Inflammatory macrophage treated with lipopolysaccharide for 4 hours (primary cell): ENCODE data around the gene PLCD1.
"Not testable (repeated sequence)": the region's sequence is repeated elsewhere in the genome, so short reads cannot be mapped to it uniquely, and the experiment has no call there.

ENCODE experiments used
- DNase-seq: peaks from one replicate; pipeline ENCODE4 v3.0.0-alpha.2; 2020

PLCD1 gene

DNA sequence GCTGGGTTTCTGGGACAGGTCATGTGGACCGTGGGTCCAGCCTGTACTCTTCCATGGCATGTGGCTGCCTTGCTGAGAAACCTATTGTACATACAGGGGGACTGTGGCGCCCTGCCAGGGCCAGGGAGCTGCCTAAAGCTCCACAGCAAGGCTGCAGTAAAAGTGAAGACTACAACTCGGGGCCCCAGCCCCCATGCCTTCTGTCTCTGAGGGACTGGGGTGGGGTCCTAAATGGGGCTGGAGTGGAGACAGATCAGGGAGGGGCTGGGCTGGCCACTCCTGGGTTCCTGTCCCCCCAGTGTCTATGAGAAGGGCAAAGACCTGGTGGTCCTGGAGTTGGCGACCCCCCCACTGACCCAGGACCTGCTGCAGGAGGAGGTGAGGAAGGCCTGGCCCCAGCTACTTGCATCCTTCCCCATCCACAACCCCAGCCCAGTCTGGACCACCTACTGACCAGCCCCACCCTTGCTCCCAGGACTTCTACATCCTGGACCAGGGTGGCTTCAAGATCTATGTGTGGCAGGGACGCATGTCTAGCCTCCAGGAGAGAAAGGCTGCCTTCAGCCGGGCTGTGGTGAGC is 31.6 kb downstream of the PLCD1 start:
- no peak for DNase-seq

DNA sequence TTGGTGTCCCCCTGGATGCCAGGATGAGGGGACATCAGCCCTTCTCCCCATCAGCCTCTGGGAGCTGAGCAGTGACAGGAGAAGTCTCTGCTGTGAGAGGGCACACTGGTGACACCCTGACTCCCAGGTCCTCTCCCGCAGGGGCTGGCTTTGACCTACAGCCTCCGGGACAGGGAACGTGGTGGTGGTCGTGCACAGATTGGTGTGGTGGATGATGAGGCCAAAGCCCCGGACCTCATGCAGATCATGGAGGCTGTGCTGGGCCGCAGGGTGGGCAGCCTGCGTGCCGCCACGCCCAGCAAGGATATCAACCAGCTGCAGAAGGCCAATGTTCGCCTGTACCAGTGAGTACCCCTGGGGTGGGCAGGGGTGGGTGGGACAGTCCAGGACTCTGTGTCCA is 32.1 kb downstream of the PLCD1 start:
- DNase-seq: no peak

DNA sequence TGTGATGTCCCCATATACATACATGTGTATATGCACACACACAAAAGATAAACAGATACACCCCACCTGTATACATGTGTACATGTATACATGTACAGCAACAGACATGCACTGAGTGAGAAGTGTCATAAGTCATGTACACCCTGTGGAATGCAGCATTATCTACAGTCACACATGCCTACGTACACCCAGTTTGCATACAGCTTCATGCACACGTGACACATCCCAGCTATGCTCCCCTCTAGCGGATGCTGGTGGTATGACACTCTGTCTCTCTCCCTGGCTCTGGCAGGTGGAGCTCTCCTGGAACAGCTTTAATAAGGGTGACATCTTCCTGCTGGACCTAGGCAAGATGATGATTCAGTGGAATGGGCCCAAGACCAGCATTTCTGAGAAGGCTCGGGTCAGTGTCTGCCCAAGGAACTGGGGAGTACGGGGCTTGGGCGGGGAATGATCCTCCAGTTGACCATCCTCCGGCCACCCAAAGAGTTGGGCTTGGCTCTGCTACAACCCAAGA is 32.6 kb downstream of the PLCD1 start:
- peak; percentile 81 for DNase-seq

DNA sequence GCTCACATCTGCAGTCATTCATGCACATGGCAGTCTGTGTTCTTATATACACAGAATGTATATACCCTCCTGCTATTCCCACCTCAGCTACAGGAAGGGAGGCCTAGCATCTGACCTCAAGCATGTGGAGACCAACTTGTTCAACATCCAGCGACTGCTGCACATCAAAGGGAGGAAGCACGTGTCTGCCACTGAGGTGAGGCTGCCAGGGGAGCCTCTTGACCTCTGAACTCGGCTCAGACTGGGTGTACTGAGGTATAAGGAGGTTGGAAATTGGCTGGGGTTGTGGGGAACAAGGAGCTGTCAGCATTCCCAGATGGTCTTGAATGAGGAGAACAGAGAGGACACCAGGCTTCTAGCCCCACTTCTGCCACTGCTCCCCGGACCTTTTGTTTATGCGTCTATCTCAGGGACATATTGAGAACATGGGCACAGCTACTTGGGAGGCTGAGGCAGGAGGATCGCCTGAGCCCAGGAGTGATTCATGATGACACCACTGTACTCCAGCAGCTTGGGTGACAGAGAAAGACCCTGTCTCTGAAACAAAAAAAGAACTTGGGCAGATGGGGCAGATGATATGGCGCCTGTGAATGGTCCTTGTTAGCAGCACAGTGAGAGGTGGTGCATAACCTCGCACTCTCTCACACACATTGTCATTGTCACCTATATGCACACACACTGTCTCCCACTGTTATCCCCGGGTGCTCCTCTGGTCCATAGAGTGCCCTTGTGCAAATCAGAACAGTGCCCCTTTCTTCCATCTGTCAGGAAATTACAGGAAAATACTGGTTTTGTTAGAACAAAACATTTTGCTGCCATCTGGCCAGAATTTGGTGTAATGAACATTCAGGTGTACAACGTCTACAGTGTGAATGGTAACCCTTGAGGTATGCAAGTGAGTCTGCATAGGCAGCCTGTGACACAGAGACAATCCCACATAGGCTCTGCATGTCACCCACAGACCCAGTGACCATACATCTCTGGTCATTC is 33.5 kb downstream of the PLCD1 start:
- DNase-seq: no peak

DNA sequence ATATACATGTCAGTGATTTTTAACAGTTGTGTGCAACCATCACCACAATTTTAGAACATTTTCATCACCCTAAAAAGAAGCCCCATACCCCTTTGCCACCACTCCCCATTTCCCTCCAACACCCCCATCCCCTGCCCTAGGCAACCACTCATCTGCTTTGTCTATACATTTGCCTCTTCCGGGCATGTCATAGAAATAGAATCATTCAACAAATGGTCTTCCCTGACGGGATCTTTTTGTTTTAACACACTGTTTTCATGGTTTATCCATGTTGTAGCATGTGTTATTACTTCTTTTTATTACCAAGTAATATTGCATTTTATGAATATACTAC is 34.8 kb downstream of the PLCD1 start:
- DNase-seq: no peak

DNA sequence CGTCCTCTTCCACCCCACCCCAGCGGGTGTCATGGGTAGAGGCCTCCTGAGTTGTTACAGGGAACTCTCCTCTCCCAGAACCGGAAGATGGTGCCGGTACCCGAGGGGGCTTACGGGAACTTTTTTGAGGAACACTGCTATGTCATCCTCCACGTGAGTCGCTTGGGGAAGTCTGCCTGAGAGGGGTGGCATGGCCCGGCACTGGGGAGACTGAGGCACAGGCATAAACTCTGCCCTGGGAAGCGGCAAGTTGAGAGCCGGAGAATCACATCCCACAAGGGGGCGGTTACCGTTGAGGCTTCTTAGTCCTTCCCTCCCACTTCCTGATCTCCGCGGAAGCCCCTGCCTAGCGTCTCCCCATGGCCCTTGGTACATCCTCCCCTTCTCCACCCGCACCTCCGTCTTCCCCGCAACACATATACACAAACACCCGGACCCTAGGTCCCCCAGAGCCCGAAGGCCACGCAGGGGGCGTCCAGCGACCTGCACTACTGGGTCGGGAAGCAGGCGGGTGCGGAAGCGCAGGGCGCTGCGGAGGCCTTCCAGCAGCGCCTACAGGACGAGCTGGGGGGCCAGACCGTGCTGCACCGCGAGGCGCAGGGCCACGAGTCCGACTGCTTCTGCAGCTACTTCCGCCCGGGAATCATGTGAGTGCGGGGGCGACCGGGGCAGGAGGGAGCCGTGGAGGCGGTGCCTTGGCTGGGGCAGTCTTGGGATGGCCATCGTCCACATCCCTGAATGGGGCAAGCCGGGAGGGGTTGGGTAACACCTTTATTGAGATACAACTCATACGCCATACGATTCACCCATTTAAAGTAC is 35.4 kb downstream of the PLCD1 start:
- DNase-seq: peak; percentile 93

DNA sequence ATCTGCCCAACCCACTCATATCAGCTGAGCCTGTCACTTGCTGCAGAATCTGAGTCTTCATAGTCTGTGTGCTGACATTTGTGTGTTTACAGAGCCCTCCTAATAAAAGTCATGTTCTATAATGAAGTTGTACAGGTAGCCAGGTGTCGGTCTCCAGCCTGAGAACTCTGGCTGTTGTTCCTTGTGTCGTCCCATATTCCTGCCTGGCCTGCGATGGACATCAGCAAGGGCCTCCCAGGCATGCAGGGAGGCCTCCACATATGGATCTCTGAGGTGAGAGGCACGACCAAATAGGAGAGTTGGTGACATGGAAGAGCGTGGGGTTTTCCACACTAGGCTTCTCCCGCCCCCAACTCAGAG is 36.0 kb downstream of the PLCD1 start:
- DNase-seq: no peak

DNA sequence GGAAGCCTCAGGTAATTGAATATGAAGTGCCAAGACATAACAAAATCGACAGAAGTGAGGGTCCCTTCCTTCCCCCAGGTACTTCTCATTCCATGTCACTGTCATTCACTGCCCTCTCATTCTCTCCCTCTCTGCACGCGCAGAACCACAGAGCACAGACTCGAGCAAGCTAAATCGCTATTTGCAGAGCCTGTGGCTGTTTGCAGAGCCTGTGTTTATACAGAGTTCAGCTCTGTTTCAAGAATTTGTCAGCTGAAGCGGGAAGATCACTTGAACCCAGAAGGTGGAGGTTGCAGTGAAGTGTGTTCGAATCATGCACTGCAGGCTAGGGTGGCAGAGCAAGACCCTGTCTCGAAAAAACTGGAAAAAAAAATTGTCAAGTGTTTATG is 36.4 kb downstream of the PLCD1 start:
- no peak for DNase-seq

DNA sequence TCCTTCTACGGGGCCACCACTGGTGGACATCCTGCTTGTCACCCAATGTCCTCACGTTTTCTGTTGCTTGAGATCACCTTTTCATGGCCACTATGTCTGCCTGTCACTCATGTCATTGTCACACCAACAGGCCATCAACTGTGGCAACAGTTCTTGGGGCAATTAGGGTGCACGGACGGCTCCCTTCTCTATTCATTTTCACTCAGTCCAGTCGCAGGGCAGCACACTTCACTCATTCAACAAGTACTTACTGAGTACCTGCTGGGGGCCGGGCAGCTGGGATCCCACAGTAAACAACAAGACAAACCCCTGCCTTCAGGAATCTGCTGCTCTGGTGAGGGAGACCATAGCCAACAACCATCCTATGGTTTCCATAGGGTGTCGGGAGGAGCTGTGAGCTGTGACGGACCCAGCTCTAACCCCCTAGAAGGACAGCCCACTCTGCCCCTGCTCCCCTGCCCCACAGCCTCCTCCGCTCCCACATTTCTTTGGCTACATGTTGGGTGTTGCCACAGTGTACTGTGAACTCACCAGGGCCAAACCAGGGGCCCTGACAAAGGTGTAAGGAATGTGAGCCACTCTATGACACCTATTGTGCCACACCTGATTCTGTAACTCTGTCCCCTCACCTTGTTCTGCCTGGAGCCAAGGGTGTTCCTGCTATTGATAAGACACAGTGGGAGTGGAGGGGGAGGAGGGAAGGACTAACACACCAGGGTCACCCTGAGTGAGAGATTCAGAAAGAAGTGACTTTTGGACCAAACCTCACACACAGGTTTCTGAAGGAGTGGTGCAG is 37.0 kb downstream of the PLCD1 start:
- DNase-seq: no peak

DNA sequence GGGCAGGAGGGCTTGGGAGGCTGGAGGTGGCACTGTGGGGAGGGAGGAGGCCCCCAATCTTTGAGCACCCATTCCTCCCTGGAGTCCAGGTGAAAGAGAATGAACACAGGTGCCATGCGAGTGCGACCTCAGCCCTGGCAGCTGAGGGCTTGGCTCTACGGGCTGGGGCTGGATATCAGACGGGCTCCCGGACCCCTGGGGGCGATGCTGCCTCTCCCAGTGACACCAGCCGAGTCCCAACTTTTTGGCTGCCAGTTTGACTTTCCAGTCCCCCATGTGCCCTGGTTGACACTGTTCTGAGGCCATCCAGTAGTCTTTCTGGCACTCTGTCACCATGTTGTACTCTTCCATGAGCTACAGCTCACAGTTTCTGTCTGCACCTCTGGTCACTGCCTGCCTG is 37.6 kb downstream of the PLCD1 start:
- DNase-seq: no peak

DNA sequence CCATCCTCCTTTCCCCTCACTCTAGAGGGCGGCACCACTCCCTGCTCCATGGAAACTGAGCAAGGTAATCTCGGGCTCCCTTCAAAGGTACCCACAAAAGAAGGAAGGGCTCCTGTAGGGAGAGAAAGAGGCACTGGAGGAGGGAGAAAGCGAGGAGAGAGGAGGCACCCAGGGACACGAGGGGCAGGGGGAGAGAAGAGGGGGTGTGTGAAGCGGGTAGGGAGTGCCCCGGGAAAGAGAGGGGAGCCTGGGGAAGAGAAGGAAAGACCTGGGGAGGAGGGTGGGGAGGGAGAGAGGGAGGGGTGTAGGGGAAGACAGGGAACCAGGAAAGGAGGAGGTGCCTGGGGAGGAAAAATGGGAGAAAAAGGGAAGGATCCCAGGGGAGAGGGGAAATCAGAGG is 38.3 kb downstream of the PLCD1 start:
- no peak for DNase-seq

DNA sequence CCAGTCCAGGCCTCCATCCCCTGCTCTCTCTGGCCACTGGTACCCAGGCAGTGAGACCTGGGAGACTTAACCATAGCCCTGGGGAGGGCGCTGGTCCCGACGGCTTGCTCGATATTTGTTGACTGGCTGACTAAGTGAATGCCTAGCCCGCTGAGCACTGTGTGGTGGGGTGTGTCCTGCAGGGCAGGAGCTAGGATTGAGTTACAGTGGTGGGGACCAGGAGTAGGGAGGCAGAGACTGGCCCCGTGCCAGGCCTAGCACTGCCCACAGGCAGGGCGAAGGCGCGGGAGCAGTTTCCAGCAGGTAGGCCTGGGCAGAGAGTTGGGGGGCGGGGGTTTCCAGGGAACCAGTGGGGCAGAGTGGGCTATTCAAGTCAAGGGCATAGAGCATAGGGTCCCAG is 38.9 kb downstream of the PLCD1 start, which contains the start of gene VILL:
Gene VILL (plus strand): TSS at position 260 of the 400 bp plus-strand sequence. CDS start 2,887 bp downstream, outside the sequence.
- no peak for DNase-seq

DNA sequence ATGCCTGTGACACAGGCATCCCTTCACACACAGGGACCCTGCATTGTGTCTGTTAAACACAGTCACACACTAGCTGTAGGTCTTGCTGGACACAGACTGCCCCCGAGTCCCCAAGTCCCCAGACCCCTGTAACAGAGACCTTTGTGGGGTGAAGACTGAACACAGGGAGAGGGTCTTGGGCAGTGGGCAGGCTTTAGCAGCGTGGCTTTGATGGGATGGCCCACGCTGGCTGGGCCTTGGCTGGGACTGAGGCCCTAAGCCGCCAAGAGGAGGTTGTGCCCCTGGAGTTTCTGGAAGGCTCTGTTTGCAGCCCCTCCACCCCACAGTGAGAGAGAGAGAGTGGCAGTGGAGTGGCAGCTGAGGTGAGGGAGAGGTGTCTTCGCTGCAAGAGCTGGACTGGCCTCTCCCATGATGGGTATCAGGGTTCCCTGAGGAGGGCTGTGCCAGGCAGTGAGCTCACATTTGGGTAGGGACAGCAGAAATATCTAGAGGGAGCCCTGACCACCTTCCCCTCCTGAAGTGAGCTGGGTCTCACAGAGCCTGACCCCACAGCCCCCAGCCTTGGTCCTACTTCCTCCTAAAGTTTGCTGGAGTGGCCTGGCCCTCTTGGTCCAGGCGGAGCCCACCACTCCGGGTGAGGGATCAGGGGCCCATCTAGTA is 39.5 kb downstream of the PLCD1 start:
- no peak for DNase-seq

DNA sequence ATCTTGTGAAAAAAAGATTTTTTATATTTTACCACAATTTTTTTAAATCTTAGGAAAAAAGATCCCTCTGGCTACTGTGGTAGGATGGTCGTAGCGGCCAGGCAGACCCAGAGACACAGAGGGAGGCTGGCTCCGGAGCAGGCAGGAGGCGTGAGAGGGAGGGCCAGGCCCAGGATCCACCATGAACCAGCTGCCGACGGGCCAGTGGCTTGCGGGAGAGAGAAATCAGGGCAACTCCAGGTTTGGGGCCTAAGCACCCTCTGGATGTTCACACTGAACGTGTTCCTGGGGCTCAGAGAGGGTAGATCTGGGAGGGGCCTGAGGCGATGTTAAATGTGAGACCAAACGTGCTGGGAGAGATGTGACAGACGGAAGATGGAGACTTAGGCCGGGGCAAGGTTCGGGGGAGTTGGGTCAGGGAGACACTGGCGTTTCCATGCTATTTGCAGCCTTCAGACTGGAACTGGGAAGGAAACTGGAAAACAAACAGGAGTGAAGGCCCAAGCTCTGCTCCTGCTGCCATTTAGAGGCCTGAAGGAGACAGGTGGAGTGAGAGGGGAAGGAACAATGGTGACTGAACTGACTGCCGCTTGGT is 40.4 kb downstream of the PLCD1 start:
- no peak for DNase-seq

DNA sequence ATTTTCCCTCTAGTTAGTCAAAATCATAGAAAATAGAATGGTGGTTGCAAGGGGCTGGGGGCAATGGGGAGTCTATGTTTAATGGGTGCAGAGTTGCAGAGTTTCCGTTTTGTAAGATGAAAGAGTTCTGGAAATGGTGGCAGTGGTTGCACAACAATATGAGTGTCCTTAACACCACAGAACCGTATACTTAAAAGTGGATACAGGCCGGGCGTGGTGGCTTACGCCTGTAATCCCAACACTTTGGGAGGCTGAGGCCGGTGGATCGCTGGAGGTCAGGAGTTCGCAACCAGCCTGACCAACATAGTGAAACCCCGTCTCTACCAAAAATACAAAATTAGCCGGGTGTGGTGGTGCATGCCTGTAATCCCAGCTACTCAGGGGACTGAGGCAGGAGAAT is 41.1 kb downstream of the PLCD1 start:
- not testable (repeated sequence) for DNase-seq

DNA sequence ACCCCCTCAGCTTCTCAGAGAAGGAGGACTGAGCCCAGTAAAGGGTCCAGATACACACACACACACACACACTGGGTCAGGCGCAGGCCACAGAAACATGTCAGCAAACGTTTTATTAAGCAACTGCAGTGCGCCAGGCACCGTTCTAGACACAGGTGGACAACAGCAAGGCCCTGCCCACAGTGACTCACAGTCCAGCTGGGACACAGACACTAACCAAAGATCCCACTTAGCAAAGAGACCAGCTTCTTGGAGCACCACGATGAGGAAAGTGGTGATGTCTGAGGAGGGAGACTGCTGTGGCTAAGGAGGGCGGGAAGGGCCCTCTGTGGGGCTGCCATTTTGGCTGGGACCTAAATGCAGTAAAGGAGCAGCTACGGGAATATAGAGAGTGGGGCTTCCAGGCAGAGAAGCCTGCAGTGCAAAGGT is 41.7 kb downstream of the PLCD1 start:
- no peak for DNase-seq

DNA sequence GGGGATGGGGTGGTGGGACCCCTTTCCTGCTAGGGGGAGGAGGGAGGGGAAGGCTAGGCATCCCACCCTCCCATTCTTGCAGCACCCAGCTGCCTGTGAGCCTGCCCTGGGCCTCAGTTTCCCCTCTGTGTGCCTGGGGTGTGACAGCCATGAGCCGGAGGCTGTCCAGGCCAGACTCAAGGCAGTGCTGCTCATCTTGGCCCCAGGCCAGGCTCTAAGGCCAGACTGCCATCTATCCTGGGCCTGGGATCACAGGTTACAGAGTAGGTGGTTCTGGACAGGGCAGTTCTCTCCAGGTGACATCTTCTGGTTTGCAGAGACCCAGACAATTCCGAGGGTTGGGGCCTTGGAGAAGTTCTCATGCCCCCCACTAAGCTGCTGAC is 42.1 kb downstream of the PLCD1 start:
- DNase-seq: no peak

DNA sequence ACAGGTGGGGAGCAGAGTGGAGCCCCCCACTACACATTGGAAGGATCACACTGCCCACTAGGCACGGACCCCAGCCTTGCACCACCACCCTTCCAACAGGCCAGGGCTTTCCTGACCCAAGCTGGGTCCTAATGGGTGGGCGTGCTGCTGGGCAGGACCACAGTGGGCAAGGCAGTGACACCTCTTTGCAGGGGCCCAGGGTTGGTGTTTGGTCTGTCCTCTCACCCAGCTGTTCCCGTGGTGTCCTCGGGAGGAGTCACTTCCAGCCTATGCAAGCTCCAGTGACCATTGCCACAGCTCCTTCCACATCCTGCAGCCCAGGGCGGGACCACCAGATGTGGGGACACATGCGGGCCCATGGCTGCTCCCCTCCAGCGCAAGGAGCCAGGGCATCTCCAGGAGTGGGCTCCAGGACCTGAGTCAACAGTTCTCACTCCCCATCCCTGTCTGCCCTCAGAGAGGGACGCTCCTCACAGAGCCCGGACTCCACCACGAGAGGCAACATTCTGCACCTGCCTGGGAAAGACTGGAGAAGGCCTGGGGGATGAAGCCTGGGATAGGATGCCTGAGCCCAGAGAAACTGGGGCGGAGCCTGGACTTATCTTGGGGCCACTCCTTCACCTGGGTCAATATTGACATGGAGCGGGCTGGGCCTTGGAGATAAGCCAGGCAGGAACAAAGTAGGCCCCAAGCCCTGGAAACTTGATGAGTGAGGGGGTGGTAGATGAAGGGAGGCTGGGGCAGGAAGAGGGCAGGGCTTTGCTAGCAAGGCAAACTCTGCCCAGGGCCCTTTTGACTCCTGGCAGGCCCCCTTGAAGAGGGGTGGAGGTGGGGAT is 42.7 kb downstream of the PLCD1 start:
- DNase-seq: no peak

DNA sequence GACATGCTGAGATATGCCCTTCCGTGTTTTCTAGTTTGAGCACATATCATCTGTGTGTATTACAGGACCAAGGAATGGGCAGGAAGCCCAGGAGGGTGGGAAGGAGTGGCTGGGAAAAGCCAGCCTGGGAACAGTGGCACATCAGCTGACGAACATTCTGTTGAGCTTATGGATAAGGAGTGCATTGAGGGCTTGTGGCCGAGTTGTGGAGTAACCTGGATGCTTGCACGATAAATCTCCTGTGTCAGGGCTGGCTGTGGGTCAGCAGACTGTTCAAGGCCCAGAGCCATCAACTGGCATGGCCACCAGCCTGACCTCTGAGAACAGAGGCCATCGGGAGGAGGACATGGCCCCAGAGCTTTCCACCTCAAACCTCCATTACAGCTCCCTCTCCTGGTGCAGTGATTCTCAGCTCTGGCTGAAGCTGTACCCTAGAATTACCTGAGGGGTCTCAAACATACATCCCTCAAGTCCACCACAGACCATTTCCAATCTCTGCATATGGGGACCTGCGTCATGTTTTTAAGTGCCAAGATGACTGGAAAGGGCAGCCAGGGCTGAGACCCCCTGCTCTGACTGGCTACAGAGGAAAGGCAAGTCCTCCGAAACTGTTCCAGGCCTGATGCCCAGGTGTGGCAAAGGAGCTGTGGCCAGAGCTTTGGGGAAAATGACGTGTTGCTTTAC is 43.7 kb downstream of the PLCD1 start:
- no peak for DNase-seq

DNA sequence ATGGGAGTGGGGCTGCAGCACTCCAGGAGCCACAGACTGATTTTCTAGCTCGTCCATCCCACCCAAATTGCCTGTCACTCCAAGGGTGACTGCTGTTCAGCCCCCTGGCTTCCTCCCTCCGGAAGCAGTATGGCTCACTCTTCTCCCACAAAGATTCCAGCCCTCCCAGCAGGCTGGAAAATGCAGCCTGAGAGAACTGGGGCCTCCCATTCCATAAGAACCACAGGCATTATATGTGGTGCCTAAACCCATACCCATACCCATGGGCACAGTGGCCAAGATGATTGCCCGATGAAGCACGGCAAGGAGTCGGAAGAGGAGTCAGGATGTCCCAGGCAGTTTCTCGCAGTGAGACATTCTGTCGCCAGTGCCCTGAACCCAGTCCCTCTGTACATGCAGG is 44.8 kb downstream of the PLCD1 start:
- DNase-seq: no peak
